HG03575 (cell line): ENCODE measurements around the gene HPD.

Experiments
- ATAC-seq: cut with Tn5 transposase; IDR thresholded peaks from one replicate; pipeline ENCODE4 v1.9.1; 2021; ENCODE audit not compliant: unreplicated experiment, insufficient number of reproducible peaks, low FRiP score; ENCODE audit errors: extremely low read depth

Gene HPD

DNA sequence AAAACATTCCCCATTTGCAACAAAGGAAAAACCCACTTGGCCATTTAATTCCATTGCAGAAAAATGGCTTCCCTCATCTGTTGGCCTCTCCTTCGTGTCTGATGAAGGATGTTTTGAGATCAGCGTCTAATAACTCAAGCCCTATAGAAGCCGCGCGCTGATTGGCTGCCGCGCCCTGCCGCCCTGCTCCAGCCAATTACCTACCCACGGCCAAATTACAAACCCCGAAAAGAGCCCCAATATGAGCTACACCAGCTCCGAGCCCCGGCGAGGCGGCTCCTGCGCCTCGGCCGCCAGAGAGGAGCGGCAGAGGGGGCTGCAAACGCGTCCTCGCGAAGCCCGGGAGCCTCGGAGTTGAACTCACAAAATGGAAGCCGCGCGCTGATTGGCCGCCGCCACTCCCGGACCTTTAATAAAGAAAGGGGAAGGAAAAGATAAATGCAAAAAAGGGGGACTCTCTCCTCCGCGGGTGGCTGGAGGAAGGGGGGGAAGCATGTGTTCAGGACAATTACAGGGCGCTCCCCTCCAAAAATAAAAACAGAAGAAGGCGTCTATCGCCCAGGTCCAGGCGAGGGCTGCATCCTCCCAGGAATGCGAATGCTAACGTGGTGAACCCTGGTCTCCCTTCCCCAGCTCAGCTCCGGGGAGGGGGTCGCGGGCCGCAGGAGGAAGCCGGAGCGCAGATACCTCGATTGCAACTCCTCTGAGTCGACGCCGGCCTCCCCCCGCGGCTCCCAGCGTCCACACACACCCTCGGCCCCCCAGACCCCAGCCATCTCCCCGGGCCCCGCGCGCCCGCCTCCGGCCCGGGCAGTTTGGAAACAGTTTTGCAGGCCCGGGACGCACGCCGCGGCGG is 55.6 kb downstream of the HPD start:
- ATAC-seq = no peak

DNA sequence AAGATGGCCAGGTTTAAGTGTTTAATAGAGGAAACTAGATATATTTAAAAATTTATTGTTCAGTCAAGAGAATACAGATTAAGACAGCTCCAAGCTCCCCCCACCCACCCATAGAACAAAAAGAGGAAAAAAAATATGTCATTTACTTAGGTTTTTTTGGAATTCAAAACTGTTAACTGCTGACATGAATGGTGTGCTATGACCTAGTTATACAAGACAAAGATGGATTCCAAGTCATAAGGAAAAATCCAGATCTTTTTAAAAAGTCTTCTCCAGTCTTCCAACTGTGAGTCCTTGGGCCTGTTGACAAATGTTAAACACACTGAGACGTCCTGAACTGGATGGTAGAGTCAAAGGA is 56.2 kb downstream of the HPD start:
- ATAC-seq = no peak

DNA sequence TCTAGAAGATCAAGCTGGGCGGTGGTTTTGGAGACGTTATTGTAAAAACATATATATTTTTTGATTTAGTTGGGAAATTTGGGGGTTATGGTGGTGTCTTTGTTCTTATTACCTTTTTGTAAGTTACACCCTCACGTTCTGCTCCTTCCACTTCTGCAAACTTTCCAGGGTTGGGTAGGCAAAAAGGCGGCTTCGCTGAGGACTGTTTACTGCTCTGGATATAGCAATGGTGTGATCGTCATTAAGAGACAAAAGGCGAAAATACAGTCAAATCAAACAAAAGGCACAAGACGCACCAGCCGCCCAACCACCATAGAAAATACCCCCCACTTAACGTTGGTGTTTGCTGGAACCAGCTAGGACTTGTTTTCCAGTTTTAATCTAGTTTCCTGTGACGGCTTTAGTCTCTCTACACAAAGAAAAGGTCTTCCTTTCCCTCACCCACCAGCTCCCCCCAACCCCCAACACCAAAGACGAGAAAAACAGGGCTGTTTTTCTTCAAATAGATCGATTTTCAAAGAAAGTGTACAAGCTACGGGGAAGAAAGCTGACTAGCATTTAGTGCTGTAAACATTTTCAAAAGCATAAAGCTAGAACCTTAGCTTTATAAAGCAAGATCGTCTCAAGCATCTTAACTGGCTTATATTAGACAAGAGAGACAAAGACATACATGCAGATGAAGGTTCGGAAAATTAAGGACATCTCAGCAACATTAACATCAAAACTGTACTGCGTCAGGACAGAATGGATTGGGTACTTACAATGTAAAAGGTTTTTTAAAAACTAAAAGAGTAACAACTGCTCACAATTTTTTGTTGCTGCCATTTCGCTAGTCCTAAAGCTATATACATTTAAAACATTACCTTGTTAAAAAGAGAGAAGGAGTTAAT is 56.8 kb downstream of the HPD start:
- ATAC-seq = no peak

DNA sequence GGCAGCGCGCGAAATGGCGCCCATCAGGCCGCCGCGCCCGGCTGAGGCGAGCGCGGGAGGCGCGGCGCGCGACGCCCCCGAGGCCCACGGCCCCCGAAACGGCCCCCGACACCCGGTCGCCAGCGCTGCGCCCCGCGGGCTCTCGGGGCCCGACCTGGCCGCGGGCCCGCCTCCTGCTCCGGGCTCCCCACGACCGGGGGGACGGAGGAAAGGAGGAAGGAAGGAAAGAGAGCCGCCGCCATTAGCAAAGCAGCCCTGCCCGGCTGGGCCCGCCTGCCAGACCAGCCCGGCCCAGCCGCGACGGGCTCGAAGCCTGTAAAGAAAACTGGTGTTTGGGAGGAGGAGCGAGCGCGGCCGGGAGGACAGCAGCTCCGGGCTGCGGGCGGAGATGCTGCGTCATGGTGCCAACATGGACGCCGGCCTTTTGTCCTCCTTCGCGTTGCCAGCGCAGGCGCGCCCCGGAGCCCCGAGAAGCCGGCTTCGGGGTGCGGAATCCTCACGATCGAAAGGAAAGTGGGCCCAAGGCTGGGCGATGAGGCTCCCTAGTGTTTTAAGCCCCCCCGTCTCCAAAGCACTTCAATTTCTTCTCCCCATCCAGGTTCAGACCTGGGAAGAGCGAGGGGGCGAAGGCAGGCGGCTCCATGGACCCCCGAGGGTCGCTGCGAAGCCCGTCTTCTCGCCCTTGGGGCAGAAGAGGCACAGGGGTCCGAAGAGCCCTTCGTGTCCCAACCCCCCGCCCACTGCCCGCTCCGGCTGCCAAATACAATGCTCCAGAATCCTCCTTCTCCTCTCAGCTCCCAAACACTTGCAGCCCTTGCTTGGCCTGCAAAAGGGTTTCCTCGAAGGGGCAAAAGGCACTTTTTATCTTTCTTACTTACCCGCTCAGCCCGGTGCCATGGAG is 57.7 kb downstream of the HPD start:
- ATAC-seq = no peak

DNA sequence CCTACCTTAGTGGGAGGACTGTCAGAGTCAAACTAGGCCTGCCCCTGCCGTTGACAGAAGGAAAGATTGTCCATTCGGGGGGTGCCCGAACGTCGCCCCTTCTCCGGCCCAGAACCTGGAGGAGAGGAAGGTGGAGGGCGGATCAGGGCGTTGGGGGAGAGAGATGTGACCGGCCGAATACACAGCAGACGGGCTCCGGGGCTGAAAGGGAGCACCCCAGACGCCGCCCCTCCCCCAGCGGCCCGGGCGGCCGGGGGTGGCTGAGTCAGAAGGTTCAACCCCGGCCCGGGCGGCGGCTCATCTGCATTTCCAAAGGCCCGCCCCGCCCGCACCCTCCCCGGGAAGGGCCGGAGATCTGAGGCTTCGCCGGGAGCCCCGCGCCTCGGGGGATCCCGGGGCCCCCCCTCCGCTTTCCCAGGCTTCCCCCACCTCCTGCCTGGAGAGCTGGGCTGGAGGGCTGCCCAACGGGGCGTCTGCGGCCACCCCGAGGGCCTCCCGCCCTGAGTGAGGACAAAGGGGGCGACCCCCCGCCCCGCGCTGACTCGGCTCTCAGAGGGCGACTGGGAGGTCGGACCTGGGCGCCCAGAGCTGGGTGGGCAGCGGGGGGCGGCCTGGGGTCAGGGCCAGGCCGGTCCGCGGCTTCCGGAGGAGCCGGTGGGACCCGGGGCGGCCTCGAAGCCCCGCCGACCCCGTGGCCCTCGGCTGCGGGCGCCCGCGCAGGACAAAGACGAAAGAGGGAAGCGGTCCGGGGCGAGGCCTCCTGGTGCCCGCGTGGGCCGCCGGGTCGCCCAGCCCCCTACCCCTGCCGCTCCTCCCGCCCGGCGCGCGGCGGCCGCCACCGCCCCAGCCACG is 58.6 kb downstream of the HPD start:
- ATAC-seq = no peak

DNA sequence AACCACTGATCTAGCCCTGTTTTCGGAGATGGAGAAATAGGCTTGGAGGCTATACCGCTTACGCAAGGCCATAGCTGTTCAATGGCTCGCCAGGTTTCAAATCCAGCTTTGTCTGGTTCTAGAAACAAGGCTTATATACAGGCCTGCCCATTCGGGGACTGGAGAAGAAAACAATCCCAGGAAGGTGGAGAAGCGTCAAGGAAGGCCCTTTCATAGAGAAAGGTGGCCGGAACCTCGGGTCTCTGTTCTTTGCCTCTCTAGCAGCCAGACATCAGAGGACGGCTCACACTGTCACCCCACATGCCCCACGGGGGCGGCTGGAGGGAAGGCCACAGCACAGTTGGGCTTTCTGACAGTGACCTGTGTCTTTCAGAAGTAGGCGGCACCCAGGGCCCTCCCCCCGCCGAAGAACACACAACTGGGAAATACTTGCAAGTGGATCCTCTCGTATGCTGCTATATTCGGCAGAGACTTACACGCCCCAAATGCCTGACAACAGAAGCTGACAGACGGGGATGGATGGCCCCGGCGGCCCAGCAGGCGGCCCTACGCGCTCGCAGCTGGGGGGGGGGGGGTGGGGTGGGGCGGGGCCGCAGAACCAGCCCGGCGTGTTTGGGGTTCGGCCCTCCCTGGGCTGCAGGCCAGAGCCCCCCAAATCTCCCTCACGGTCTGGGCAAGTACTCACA is 59.4 kb downstream of the HPD start:
- ATAC-seq = no peak

DNA sequence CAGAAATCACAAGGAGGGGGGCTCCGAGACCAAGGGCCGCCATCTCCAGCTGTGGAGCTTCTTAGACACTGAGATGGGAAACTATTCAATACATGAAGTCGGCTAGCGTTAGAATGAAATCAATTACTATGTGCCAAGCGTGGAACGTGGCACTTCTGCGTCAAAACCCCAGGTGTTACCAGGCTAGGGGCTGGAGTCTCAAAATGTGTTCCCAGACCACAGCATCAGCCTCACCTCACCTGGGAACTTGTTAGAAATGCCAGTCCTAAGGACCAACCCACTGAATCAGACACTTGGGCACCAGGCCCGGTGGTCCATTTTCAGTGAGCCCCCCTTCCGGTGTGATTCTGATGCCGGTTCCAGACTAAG is 59.9 kb downstream of the HPD start:
- ATAC-seq = no peak

DNA sequence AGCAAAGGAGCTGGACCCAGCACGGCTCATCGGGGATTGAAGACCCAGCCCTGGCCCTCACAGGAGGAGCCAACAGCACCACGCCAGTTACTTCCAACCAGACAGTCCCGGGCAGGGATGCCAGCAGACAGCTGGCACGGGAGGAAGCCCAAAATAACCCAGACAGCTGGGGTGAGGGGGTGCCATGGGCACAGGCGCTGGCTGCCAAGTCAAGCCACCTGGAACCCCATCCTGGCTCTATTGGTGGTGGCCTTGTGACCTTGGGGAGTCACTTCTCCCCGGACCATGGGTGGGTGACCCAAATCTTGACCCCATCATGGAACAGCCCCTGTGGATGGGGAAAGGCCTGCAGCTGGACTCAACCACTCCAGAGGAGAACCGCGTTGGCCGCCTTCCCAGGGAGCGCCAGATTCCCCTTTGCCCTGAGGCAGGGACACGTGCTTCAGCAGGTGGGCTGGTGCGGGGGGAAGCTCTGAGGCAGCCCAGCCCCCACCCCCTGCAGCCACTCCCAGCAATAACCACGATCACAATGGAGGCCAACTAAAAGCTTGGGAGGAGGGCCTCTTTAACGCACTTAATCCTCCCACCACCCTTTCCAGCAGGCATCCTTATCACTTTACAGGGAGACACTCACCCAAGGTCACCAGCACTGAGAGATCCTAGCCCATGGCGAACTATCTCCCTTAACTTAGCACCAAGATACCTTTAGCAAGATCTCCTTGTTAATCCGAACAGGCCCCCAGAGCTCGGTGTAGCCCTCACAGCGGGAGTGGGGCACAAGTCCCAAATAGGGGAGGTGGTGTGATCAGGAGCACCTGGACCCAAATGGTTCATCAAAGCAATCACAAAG is 60.5 kb downstream of the HPD start:
- no peak for ATAC-seq

DNA sequence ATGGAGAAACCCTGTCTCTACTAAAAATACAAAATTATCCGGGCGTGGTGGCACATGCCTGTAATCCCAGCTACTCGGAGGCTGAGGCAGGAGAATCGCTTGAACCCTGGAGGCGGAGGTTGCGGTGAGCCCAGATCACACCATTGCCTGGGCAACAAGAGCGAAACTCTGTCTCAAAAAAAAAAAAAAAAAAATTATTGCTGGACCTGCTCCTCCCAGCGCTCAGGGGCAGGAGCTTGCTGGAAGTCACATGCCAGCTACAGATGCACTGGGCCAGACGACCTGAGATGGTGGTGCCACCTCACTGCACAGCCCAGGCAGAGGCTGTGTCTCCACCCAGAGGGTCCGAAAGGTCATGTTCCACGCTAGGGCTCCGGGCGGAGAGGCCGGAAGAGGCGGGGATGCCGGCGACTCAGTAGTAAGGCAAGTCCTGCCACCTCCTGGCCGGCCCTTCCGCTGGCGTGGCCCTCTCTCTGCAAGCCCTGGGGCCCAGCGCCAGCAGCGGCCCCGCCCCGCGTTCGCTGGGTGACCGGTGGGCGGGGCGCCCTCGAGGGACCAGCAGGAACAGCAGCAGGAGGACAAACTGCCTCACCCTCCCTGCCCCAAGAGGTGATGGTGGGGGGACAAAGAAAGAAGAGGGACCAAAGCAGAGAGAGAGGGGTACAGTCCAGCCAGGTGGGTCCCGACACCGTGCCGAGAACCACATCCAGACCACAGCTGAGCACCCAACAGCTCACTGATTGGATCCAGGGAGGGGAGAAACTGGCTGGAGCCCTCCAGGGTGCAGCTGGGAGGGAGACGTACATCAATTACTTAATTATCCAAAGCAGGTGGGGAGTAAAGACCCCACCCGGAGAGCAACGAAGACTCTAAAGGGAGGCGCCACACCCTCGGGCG is 61.6 kb downstream of the HPD start:
- ATAC-seq = no peak

DNA sequence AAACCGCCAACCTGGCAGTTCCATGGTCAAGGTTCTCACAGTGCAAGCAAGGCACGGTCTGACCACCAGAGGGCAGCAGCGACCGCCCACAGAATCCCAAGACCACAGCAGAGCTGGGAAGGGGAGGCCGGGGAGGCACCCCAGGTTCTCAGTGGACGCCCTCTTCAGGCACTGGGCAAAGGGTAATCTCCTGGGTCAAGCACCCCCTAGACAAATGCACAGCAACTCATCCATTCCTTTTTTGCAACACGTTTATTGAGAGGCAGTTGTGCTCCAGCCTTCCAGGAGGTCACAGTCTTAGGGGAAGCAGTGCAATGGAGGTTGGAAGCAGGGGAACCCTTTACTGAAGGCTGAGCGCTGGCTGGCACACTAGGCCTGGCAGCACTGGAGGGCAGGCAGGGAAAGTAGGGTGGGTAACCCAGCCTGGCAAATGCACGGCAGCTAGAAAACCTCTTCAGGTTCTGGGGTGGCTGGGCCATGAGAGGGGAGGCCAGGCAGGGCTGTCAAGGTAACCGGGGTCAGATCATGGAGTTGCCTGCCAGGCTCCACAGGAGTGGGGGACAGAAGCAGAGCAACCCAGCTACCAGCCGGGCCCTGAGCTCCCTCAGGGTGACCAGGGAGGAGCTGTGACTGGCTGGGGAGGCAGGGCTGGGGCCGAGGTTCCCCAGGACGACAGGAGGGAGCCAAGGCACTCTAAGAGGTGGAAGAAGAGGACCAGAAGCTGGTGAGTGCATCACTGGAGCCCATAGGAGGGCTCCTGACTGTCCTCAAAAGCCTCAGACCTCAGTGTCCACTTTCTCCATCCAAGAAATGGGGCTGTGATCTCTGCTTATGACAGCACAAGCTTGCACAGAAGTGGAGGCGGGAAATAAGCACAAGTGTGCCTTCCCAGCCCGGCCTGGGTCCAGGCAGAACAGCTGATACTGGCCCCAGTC is 63.4 kb downstream of the HPD start:
- ATAC-seq = no peak

DNA sequence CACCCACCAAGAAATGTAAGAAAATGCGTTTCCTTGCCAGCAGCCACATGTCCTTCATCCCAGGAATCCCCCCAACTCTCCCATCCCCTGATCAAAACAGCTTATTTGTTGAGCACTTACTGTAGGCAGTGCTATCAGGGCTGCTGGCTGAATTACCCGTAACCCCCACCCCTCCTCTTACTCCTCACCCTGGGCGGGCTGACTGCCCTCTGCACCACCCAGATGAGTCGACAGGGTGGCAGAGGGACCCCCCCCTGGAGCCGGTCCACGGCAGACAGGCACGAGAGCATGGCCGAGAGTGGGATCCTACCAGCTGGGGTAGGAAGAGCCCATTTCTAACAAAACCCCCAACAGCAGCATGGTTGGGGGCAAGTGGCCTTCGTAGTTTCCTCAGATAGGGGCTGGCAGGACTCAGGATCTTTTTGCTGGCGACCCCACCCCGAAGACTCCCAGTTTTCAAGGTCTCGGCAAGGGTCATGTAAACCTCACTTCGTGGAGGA is 64.1 kb downstream of the HPD start:
- no peak for ATAC-seq

DNA sequence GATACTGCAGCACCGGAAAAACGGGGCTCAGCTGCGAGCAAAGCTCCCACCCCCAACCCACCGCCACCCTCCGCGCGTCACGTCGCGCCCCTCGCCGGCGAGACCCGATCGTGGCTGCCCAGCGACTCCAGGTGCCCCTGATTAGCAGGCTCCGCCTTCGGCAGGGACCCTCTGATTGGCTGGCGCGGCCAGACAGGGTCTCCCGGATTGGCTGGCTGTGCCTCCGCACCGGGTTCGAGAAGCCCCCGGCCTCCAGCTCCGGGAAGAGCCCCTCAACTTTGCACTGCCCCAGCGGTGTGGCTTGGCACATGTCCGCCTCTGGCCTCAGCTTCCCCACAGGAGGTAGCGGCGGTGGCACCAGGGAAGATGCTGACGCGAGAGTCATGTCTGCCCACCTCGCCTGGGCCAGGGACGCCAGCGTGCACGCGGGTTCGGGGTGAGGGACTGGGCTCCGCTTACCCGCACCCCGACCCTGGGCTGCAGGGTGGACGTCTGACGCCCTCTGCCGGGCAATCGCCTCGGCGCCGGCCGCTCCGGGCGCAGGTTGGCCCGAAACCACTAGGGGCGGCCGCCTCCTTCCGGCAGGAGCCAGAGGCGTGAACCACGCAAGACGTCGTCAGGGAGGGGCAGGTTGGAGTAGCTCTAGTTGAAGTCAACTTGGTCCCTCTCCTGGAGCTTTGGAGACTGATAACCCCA is 64.7 kb downstream of the HPD start:
- ATAC-seq = peak; percentile 25

DNA sequence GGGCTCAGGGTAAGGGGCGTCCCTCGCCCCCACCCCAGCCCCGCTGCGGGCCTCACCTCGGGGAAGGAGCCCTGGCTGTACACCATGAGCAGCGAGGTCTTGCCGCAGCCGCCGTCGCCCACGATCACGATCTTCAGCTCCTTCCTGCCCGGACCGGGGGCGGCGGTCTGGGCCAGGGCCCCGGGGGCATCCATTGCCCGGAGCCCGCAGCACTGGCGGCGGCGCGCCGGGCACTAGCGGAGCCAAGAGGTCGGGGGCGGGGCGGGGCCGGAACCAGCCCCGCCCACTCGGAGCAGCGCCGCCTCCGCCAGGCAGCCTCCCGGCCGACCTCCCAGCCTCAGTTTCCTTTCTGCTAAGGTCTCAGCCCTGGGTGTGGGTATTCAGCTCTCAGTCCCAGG is 65.2 kb downstream of the HPD start, which contains the start of gene RHOF:
TSS of gene RHOF (minus strand) at position 249 of the 398 bp plus-strand sequence. CDS start at position 194, 55 bp downstream.
- ATAC-seq = no peak
